C4-2B (cell line): ENCODE results near the gene PHACTR1.

Source experiments
- ZFX ChIP-seq: fragments of 450-650 bp; IDR thresholded peaks from 2 replicates; pipeline ENCODE4 v1.6.1; 2017
- TF ChIP-seq, protein P1 (sequence below): fragments of 450-650 bp; conservative IDR thresholded peaks from 2 replicates; pipeline ENCODE4 v1.5.1; 2017; ENCODE audit warnings: mild to moderate bottlenecking

DNA sequence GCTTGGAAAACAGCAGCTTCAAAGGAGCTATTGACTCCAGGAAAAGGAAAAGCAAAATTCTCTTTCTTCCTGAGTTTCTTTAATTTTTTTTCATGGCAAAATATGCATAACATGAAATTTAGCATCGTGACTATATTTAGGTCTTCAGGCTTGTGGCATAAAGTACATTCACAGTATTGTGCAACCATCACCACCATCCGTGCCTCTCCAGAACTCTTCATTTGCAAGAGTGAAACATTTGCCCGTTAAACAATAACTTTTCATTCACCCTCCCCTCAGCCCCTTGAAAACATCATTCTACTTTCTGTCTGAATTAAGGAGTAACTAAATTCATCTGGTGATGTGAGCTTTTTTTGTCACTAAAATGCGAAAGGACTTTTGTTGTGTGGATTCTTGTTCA, 251.7 kb downstream of the PHACTR1 start:
- TF ChIP-seq, protein P1, sequence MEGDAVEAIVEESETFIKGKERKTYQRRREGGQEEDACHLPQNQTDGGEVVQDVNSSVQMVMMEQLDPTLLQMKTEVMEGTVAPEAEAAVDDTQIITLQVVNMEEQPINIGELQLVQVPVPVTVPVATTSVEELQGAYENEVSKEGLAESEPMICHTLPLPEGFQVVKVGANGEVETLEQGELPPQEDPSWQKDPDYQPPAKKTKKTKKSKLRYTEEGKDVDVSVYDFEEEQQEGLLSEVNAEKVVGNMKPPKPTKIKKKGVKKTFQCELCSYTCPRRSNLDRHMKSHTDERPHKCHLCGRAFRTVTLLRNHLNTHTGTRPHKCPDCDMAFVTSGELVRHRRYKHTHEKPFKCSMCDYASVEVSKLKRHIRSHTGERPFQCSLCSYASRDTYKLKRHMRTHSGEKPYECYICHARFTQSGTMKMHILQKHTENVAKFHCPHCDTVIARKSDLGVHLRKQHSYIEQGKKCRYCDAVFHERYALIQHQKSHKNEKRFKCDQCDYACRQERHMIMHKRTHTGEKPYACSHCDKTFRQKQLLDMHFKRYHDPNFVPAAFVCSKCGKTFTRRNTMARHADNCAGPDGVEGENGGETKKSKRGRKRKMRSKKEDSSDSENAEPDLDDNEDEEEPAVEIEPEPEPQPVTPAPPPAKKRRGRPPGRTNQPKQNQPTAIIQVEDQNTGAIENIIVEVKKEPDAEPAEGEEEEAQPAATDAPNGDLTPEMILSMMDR = no peak
- TF ChIP-seq ZFX = no peak
